ENCODE results near the gene ATP4A. TPM values are rescaled to one million over a fixed set of nuclear protein-coding genes. Genes with fewer than 3 reads are reported as not detected.

ATP4A gene
- total RNA-seq, 2 donors from 2014 or later = 1.9 TPM; not detected in 1

- H3K27ac ChIP-seq = no peak overlapping the region
- H3K4me3 ChIP-seq = no peak overlapping the region
- H3K36me3 ChIP-seq = no peaks in the 10 kb centered on the region
- intact Hi-C loops (cut with DNase I) = no loop called here
- H3K4me1 ChIP-seq (replicated peaks) = no peaks in the 10 kb centered on the region
- TF ChIP-seq CTCF (IDR thresholded peaks at IDR 0.05) (no peak), POLR2AphosphoS5 (IDR thresholded peaks at IDR 0.05) (no peak), POLR2A (IDR thresholded peaks at IDR 0.05) (no peak)
- H3K9me3 ChIP-seq = no peaks in the 10 kb centered on the region
- WGBS = 83% methylated on average over 11 of the region's 11 CpGs
- no peak for DNase-seq (ENCODE audit: low spot score)
- H3K27me3 ChIP-seq (replicated peaks; ENCODE audit: insufficient read depth) = no peaks in the 10 kb centered on the region
Observed at GRCh38 chr19:35507561-35507960, 55.9 kb downstream of the ATP4A start.

GRCh38 chr19:35506011-35506410 lies 57.4 kb downstream of the ATP4A start:
- no peaks in the 10 kb centered on the region for H3K27me3 ChIP-seq (replicated peaks; ENCODE audit: insufficient read depth)
- intact Hi-C loops (cut with DNase I) = no loop called here
- H3K27ac ChIP-seq = no peak overlapping the region
- H3K9me3 ChIP-seq = no peaks in the 10 kb centered on the region
- no peaks in the 10 kb centered on the region for H3K4me1 ChIP-seq (replicated peaks)
- no peak for DNase-seq (ENCODE audit: low spot score)
- TF ChIP-seq POLR2AphosphoS5 (IDR thresholded peaks at IDR 0.05) (no peak), POLR2A (IDR thresholded peaks at IDR 0.05) (no peak), CTCF (IDR thresholded peaks at IDR 0.05) (no peak)
- no peak overlapping the region for H3K4me3 ChIP-seq
- no peaks in the 10 kb centered on the region for H3K36me3 ChIP-seq
- WGBS = 92% methylated on average over 7 of the region's 7 CpGs

- H3K36me3 ChIP-seq = no peaks in the 10 kb centered on the region
- H3K27me3 ChIP-seq (replicated peaks; ENCODE audit: insufficient read depth) = no peaks in the 10 kb centered on the region
- WGBS = 88% methylated on average over 4 of the region's 4 CpGs
- no peak for TF ChIP-seq POLR2A (IDR thresholded peaks at IDR 0.05)
- H3K4me1 ChIP-seq (replicated peaks) = no peaks in the 10 kb centered on the region
- intact Hi-C loops (cut with DNase I) = no loop called here
- H3K9me3 ChIP-seq = no peaks in the 10 kb centered on the region
- DNase-seq (ENCODE audit: low spot score) = no peak
- H3K4me3 ChIP-seq = no peak overlapping the region
- no peak overlapping the region for H3K27ac ChIP-seq
Observed at GRCh38 chr19:35502751-35503150, 60.7 kb downstream of the ATP4A start.

GRCh38 chr19:35501684-35502083 lies 61.8 kb downstream of the ATP4A start:
- 83% methylated on average over 15 of the region's 15 CpGs for WGBS
- H3K36me3 ChIP-seq = no peaks in the 10 kb centered on the region
- H3K9me3 ChIP-seq = no peaks in the 10 kb centered on the region
- intact Hi-C loops (cut with DNase I) = no loop called here
- no peak overlapping the region for H3K27ac ChIP-seq
- H3K4me1 ChIP-seq (replicated peaks) = no peaks in the 10 kb centered on the region
- TF ChIP-seq CTCF (IDR thresholded peaks at IDR 0.05) (no peak), POLR2A (IDR thresholded peaks at IDR 0.05) (no peak), POLR2AphosphoS5 (IDR thresholded peaks at IDR 0.05) (no peak)
- no peaks in the 10 kb centered on the region for H3K27me3 ChIP-seq (replicated peaks; ENCODE audit: insufficient read depth)
- no peak overlapping the region for H3K4me3 ChIP-seq
- no peak for DNase-seq (ENCODE audit: low spot score)

GRCh38 chr19:35500611-35501010 lies 62.8 kb downstream of the ATP4A start:
- Histone ChIP-seq H3K4me1 (replicated peaks) (no peaks in the 10 kb centered on the region), H3K27me3 (replicated peaks; ENCODE audit: insufficient read depth) (no peaks in the 10 kb centered on the region), H3K4me3 (no peak overlapping the region), H3K36me3 (no peaks in the 10 kb centered on the region), H3K27ac (no peak overlapping the region), H3K9me3 (no peaks in the 10 kb centered on the region)
- no peak for TF ChIP-seq POLR2AphosphoS5 (IDR thresholded peaks at IDR 0.05)
- TF ChIP-seq POLR2A (IDR thresholded peaks at IDR 0.05) = no peak
- no peak for TF ChIP-seq CTCF (IDR thresholded peaks at IDR 0.05)
- no peak for DNase-seq (ENCODE audit: low spot score)
- intact Hi-C loops (cut with DNase I) = no loop called here
- WGBS = 83% methylated on average over 10 of the region's 10 CpGs

Other genes starting within 250 kb of the ATP4A start
- 10 to 100 TPM in 1 of 2 donors, not detected in 1; 14.0 TPM for gene CD22, start 234.5 kb downstream of the ATP4A start, total RNA-seq
- under 1 TPM in 1 of 2 donors, not detected in 1; 0.28 TPM for gene FFAR1, start 215.8 kb downstream of the ATP4A start, total RNA-seq
- gene FFAR3, start 205.2 kb downstream of the ATP4A start, total RNA-seq = 1 to 10 TPM in 1 of 2 donors, not detected in 1; 1.6 TPM
- not detected for gene GPR42, start 192.6 kb downstream of the ATP4A start, total RNA-seq
- gene FFAR2, start 115.4 kb downstream of the ATP4A start, total RNA-seq = under 1 TPM in 1 of 2 donors, not detected in 1; 0.87 TPM
- 10 to 100 TPM in 1 of 2 donors, 1 to 10 TPM in 1; 3.6 to 58.6 TPM for gene KRTDAP, start 73.2 kb downstream of the ATP4A start, total RNA-seq
- 10 to 100 TPM; 50.9 to 80.5 TPM for gene DMKN, start 50.0 kb downstream of the ATP4A start, total RNA-seq
- gene SBSN, start 35.3 kb downstream of the ATP4A start, total RNA-seq = 1 to 10 TPM in 1 of 2 donors, under 1 TPM in 1; 0.32 to 4.9 TPM
- gene GAPDHS, start 30.2 kb downstream of the ATP4A start, total RNA-seq = 10 to 100 TPM in 1 of 2 donors, not detected in 1; 13.4 TPM
- 100 to 1,000 TPM; 105 to 120 TPM for gene TMEM147, start 18.0 kb downstream of the ATP4A start, total RNA-seq
- not detected for gene PMIS2, start 22.5 kb upstream of the ATP4A start, total RNA-seq
- 10 to 100 TPM; 10.0 to 17.5 TPM for gene HAUS5, start 49.1 kb upstream of the ATP4A start, total RNA-seq
- gene RBM42, start 65.4 kb upstream of the ATP4A start, total RNA-seq = 100 to 1,000 TPM in 1 of 2 donors, 10 to 100 TPM in 1; 81.4 to 114 TPM
- gene ETV2, start 78.1 kb upstream of the ATP4A start, total RNA-seq = 1 to 10 TPM; 1.2 to 6.6 TPM
- gene COX6B1, start 84.7 kb upstream of the ATP4A start, total RNA-seq = 100 to 1,000 TPM; 334 to 665 TPM
- gene UPK1A, start 102.9 kb upstream of the ATP4A start, total RNA-seq = 1 to 10 TPM; 3.8 to 5.5 TPM
- gene ZBTB32, start 140.9 kb upstream of the ATP4A start, total RNA-seq = 1 to 10 TPM in 1 of 2 donors, not detected in 1; 3.1 TPM
- gene KMT2B, start 154.3 kb upstream of the ATP4A start, total RNA-seq = 10 to 100 TPM; 32.3 to 89.5 TPM
- gene IGFLR1, start 178.8 kb upstream of the ATP4A start, total RNA-seq = 10 to 100 TPM in 1 of 2 donors, 1 to 10 TPM in 1; 9.4 to 16.1 TPM
- gene U2AF1L4, start 181.8 kb upstream of the ATP4A start, total RNA-seq = 10 to 100 TPM; 14.6 to 45.0 TPM
- 10 to 100 TPM; 39.9 to 65.2 TPM for gene PSENEN, start 182.0 kb upstream of the ATP4A start, total RNA-seq
- gene LIN37, start 184.9 kb upstream of the ATP4A start, total RNA-seq = 10 to 100 TPM in 1 of 2 donors, 1 to 10 TPM in 1; 4.2 to 13.0 TPM
- 10 to 100 TPM; 32.2 to 78.5 TPM for gene HSPB6, start 193.4 kb upstream of the ATP4A start, total RNA-seq
- gene PROSER3, start 194.5 kb upstream of the ATP4A start, total RNA-seq = 10 to 100 TPM; 13.6 to 19.2 TPM
- 10 to 100 TPM; 13.2 to 38.1 TPM for gene ARHGAP33, start 211.9 kb upstream of the ATP4A start, total RNA-seq
- not detected for gene PRODH2, start 249.2 kb upstream of the ATP4A start, total RNA-seq